H1 (cell line): ENCODE measurements around the gene FAM181A.

Source experiments
- ASH2L ChIP-seq: fragments of 200-600, 300-600 bp; sonication (generic); IDR thresholded peaks from one replicate; pipeline ENCODE4 v1.7.1; 2017; ENCODE audit warnings: low read length
- CTCF ChIP-seq, 3 experiments: IDR thresholded peaks; 1 replicate in 2 of 3; 2 replicates in 1 of 3; pipeline versions ENCODE4 v1.5.1 to v1.6.1; 2011; ENCODE audit warnings: low read length in 3 of 3, mild to moderate bottlenecking in 3 of 3, inconsistent platforms in 2 of 3, low read depth in 1 of 3, moderate library complexity in 1 of 3; ENCODE audit not compliant: insufficient read depth in 1 of 3; ENCODE audit errors: control extremely low read depth in 1 of 3
- EP300 ChIP-seq, 2 experiments: IDR thresholded peaks; 1 replicate in 1 of 2; 2 replicates in 1 of 2; pipeline ENCODE4 v1.6.1; 2011 to 2012; ENCODE audit warnings: low read depth in 2 of 2, low read length in 2 of 2, mild to moderate bottlenecking in 2 of 2, borderline replicate concordance in 1 of 2, inconsistent platforms in 1 of 2, moderate library complexity in 1 of 2
- EZH2 ChIP-seq: fragments of 200-600 bp; sonication (generic); IDR thresholded peaks from 2 replicates; pipeline ENCODE4 v1.7.1; 2012; ENCODE audit warnings: low read depth, mild to moderate bottlenecking, moderate library complexity, low read length, inconsistent platforms; ENCODE audit not compliant: severe bottlenecking
- GABPA ChIP-seq: IDR thresholded peaks from 2 replicates; pipeline ENCODE4 v1.6.1; 2011; ENCODE audit warnings: mild to moderate bottlenecking, low read length, moderate library complexity, borderline replicate concordance; ENCODE audit not compliant: insufficient read depth
- MAX ChIP-seq: IDR thresholded peaks from 2 replicates; pipeline ENCODE4 v1.6.1; 2012; ENCODE audit warnings: inconsistent platforms
- POLR2A ChIP-seq, 2 experiments: IDR thresholded peaks; 1 replicate in 1 of 2; 2 replicates in 1 of 2; pipeline ENCODE4 v1.6.1; 2011; ENCODE audit warnings: low read depth in 2 of 2, low read length in 2 of 2, mild to moderate bottlenecking in 2 of 2; ENCODE audit errors: control extremely low read depth in 1 of 2
- POLR2AphosphoS5 ChIP-seq: IDR thresholded peaks from 2 replicates; pipeline ENCODE4 v1.6.1; 2011; ENCODE audit warnings: low read depth, low read length
- RAD21 ChIP-seq, 2 experiments: IDR thresholded peaks in 1 of 2; conservative IDR thresholded peaks in 1 of 2; 2 replicates each; pipeline ENCODE4 v1.6.1; 2011; ENCODE audit warnings: low read depth in 2 of 2, low read length in 2 of 2, improper control_type of control experiment in 1 of 2, inconsistent platforms in 1 of 2, mild to moderate bottlenecking in 1 of 2, moderate library complexity in 1 of 2
- SIN3A ChIP-seq, 2 experiments: IDR thresholded peaks in 1 of 2; conservative IDR thresholded peaks in 1 of 2; 2 replicates each; pipeline ENCODE4 v1.6.1; 2011 to 2012; ENCODE audit warnings: low read length in 2 of 2, improper control_type of control experiment in 1 of 2, low read depth in 1 of 2, mild to moderate bottlenecking in 1 of 2
- SP1 ChIP-seq: IDR thresholded peaks from 2 replicates; pipeline ENCODE4 v1.6.1; 2011; ENCODE audit warnings: low read depth, low read length
- TCF12 ChIP-seq: IDR thresholded peaks from 2 replicates; pipeline ENCODE4 v1.6.1; 2011; ENCODE audit warnings: low read depth, mild to moderate bottlenecking, low read length

GRCh38 chr14:93947282-93947681, 20.1 kb downstream of the FAM181A start:
- TF ChIP-seq POLR2A (IDR thresholded peaks at IDR 0.05; ENCODE audit: control extremely low read depth in 1 of 2, low read depth in 2 of 2, low read length in 2 of 2): no peak
- no peak for TF ChIP-seq POLR2AphosphoS5
- TF ChIP-seq EZH2: no peak
- TF ChIP-seq CTCF (IDR thresholded peaks at IDR 0.05; ENCODE audit: control extremely low read depth in 1 of 3, insufficient read depth in 1 of 3, low read depth in 1 of 3, low read length in 3 of 3): no peak
- TF ChIP-seq GABPA: no peak
- no peak for TF ChIP-seq SIN3A (conservative IDR thresholded peaks at IDR 0.05 in 1 of 2, IDR thresholded peaks at IDR 0.05 in 1 of 2; ENCODE audit: low read depth in 1 of 2, low read length in 2 of 2)
- TF ChIP-seq RAD21 (IDR thresholded peaks at IDR 0.05 in 1 of 2, conservative IDR thresholded peaks at IDR 0.05 in 1 of 2; ENCODE audit: low read depth in 2 of 2, low read length in 2 of 2): no peak
- no peak for TF ChIP-seq EP300 (IDR thresholded peaks at IDR 0.05; ENCODE audit: borderline replicate concordance in 1 of 2, low read depth in 2 of 2, low read length in 2 of 2)
- no peak for TF ChIP-seq SP1
- no peak for TF ChIP-seq TCF12
- TF ChIP-seq MAX: no peak
- TF ChIP-seq ASH2L: no peak
